ENCODE data around the gene EFNA1.

DNA sequence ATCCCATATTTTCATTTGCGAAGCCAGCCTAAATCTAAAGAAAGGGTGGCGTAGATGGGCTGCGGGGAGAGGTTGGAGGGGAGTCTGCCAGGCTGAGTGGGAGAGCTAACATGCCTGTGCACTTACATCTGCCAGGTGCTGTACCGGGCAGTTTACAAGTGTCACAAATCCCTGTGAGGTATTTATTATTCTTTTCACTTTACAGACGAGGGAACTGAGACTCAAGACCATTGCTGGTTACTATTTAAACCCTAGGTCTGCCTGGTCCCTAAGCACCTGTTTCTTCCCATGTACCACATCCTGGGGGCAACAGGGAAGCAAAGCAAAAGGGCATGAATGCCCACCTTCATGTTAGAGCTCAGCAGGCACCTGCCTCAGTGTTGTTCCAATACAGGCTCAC, 19.4 kb upstream of the EFNA1 start:
- TF ChIP-seq POLR2A (IDR thresholded peaks at IDR 0.05) (no peak), CTCF (IDR thresholded peaks at IDR 0.05) (no peak)

Measured in right lobe of liver (tissue), 4 donors.